ENCODE data around the gene NEURL4.

DNA sequence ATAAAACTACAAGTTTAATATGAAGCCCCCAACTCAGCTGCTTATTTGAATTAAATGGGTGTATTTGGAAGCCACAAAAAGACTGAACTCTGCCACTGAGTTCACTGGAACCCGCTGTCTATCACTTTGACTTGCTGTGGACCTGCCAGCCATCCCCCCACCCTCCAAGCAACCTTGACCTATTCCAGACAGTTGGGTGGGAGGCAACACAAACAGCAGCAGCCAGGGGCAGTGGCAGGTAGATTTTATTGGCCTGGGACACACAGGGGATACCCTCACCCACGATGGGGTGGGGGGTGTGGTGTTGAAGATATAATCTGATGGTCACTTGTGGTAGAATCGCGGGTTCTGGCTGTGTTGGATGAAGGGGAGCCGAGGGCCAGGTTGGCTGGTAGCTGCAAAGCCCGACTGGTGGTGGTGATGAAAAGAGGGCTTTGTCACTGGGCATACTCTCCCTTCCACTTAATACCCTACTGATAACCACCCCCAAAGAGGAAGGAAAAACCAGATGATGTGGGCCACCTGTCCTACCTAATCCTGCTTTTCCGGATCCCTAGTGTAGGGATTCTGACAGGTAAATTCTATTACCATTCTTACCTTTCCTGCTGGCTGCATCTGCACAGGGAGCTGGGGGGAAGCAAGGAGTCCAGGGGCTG lies 16.6 kb downstream of the NEURL4 start:
- TF ChIP-seq, protein P1, sequence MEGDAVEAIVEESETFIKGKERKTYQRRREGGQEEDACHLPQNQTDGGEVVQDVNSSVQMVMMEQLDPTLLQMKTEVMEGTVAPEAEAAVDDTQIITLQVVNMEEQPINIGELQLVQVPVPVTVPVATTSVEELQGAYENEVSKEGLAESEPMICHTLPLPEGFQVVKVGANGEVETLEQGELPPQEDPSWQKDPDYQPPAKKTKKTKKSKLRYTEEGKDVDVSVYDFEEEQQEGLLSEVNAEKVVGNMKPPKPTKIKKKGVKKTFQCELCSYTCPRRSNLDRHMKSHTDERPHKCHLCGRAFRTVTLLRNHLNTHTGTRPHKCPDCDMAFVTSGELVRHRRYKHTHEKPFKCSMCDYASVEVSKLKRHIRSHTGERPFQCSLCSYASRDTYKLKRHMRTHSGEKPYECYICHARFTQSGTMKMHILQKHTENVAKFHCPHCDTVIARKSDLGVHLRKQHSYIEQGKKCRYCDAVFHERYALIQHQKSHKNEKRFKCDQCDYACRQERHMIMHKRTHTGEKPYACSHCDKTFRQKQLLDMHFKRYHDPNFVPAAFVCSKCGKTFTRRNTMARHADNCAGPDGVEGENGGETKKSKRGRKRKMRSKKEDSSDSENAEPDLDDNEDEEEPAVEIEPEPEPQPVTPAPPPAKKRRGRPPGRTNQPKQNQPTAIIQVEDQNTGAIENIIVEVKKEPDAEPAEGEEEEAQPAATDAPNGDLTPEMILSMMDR (IDR thresholded peaks at IDR 0.05), result no peak
- TF ChIP-seq POLR2A (IDR thresholded peaks at IDR 0.05), result no peak

Data from esophagus squamous epithelium (tissue), 4 donors.